ENCODE results near the gene RAD51B. TPM values are rescaled to one million over a fixed set of nuclear protein-coding genes. Genes with fewer than 3 reads are reported as not detected.

RAD51B gene
- total and polyA plus RNA-seq, 2 experiments from 2014 or later = 10.1 to 18.0 TPM

GRCh38 chr14:68631394-68632053 is 811.9 kb downstream of the RAD51B start:
- no peak for DNase-seq (ENCODE audit: low spot score)
- Histone ChIP-seq H3K79me2 (no peaks in the 10 kb centered on the region), H3K9me2 (replicated peaks; ENCODE audit: insufficient read depth) (no peaks in the 10 kb centered on the region), H3K36me3 (replicated peaks; ENCODE audit: insufficient read depth, low read depth) (no peaks in the 10 kb centered on the region), H3K9me3 (ENCODE audit: low read depth) (no peaks in the 10 kb centered on the region), H3K4me1 (ENCODE audit: insufficient read depth) (peaks cover 57% of the 10 kb centered on the region), H3K27me3 (no peaks in the 10 kb centered on the region), H4K20me1 (ENCODE audit: insufficient read depth, poor library complexity, severe bottlenecking) (no peaks in the 10 kb centered on the region), H3K27ac (peak overlapping the region; percentile 97), H3K4me3 (no peak overlapping the region), H2AFZ (no peak overlapping the region), H3K4me2 (no peak overlapping the region)
- WGBS (ENCODE audit: low lambda C conversion rate, missing lambda C conversion rate) = 96% methylated on average over 11 of the region's 11 CpGs
- TF ChIP-seq EZH2phosphoT487 (IDR thresholded peaks at IDR 0.05; ENCODE audit: low read depth, severe bottlenecking, unreplicated experiment) (no peak), CTCF (IDR thresholded peaks at IDR 0.05; ENCODE audit: poor library complexity) (no peak), EZH2 (IDR thresholded peaks at IDR 0.05; ENCODE audit: borderline replicate concordance) (no peak)

GRCh38 chr14:68632054-68632895 is 812.7 kb downstream of the RAD51B start:
- peak overlapping the region; percentile 91 for H3K27ac ChIP-seq
- no peaks in the 10 kb centered on the region for H3K9me3 ChIP-seq (ENCODE audit: low read depth)
- no peaks in the 10 kb centered on the region for H3K27me3 ChIP-seq
- peaks cover 63% of the 10 kb centered on the region for H3K4me1 ChIP-seq (ENCODE audit: insufficient read depth)
- DNase-seq (ENCODE audit: low spot score) = no peak
- H2AFZ ChIP-seq = no peak overlapping the region
- no peaks in the 10 kb centered on the region for H3K9me2 ChIP-seq (replicated peaks; ENCODE audit: insufficient read depth)
- H4K20me1 ChIP-seq (ENCODE audit: insufficient read depth, poor library complexity, severe bottlenecking) = no peaks in the 10 kb centered on the region
- 93% methylated on average over 19 of the region's 19 CpGs for WGBS (ENCODE audit: low lambda C conversion rate, missing lambda C conversion rate)
- no peaks in the 10 kb centered on the region for H3K36me3 ChIP-seq (replicated peaks; ENCODE audit: insufficient read depth, low read depth)
- TF ChIP-seq EZH2phosphoT487 (IDR thresholded peaks at IDR 0.05; ENCODE audit: low read depth, severe bottlenecking, unreplicated experiment) = no peak
- TF ChIP-seq EZH2 (IDR thresholded peaks at IDR 0.05; ENCODE audit: borderline replicate concordance) = no peak
- no peak for TF ChIP-seq CTCF (IDR thresholded peaks at IDR 0.05; ENCODE audit: poor library complexity)
- H3K4me2 ChIP-seq = no peak overlapping the region
- H3K79me2 ChIP-seq = no peaks in the 10 kb centered on the region
- H3K4me3 ChIP-seq = no peak overlapping the region

- Histone ChIP-seq H2AFZ (no peak overlapping the region), H3K27ac (peak overlapping the region; percentile 91), H3K27me3 (no peaks in the 10 kb centered on the region), H4K20me1 (ENCODE audit: insufficient read depth, poor library complexity, severe bottlenecking) (no peaks in the 10 kb centered on the region), H3K4me2 (no peak overlapping the region), H3K4me3 (no peak overlapping the region), H3K9me3 (ENCODE audit: low read depth) (no peaks in the 10 kb centered on the region), H3K4me1 (ENCODE audit: insufficient read depth) (peaks cover 68% of the 10 kb centered on the region), H3K36me3 (replicated peaks; ENCODE audit: insufficient read depth, low read depth) (no peaks in the 10 kb centered on the region), H3K79me2 (no peaks in the 10 kb centered on the region), H3K9me2 (replicated peaks; ENCODE audit: insufficient read depth) (no peaks in the 10 kb centered on the region)
- peak; percentile 49 for DNase-seq (ENCODE audit: low spot score)
- TF ChIP-seq EZH2phosphoT487 (IDR thresholded peaks at IDR 0.05; ENCODE audit: low read depth, severe bottlenecking, unreplicated experiment) (no peak), EZH2 (IDR thresholded peaks at IDR 0.05; ENCODE audit: borderline replicate concordance) (no peak), CTCF (IDR thresholded peaks at IDR 0.05; ENCODE audit: poor library complexity) (no peak)
- 57% methylated on average over 15 of the region's 15 CpGs for WGBS (ENCODE audit: low lambda C conversion rate, missing lambda C conversion rate)
Measured at GRCh38 chr14:68633131-68633991, 813.8 kb downstream of the RAD51B start.

Data from hepatocyte (in vitro differentiated cells).